CMK (cell line): ENCODE data around the gene ADAMTS1.
A peak's percentile ranks its signal among the peaks of the same experiment; 100 is the strongest.

Source experiments
- DNase-seq: peaks from one replicate; pipeline ENCODE4 v3.0.0-alpha.2; 2010; ENCODE audit warnings: low read depth

Gene ADAMTS1

GRCh38 chr21:26844258-26845065 is 747 bp downstream of the ADAMTS1 start:
- no peak for DNase-seq

GRCh38 chr21:26843933-26844257 is 1.3 kb downstream of the ADAMTS1 start:
- DNase-seq: no peak

- no peak for DNase-seq
These were observed 2.0 kb downstream of the ADAMTS1 start for GRCh38 chr21:26842974-26843932.

- DNase-seq: no peak
These were observed 2.9 kb downstream of the ADAMTS1 start for GRCh38 chr21:26842300-26842699.

- DNase-seq: no peak
These were observed 4.3 kb downstream of the ADAMTS1 start for GRCh38 chr21:26840912-26841311.

GRCh38 chr21:26840201-26840600 is 5.0 kb downstream of the ADAMTS1 start:
- DNase-seq: no peak

GRCh38 chr21:26837539-26837938 is 7.7 kb downstream of the ADAMTS1 start:
- DNase-seq: no peak

- no peak for DNase-seq
These were observed 8.7 kb downstream of the ADAMTS1 start for GRCh38 chr21:26836528-26836927.

- DNase-seq: no peak
These were observed 9.4 kb downstream of the ADAMTS1 start for GRCh38 chr21:26835714-26836265.

- peak; percentile 67 for DNase-seq
These were observed 10.0 kb downstream of the ADAMTS1 start for GRCh38 chr21:26835027-26835713.

- DNase-seq: no peak
These were observed 10.9 kb downstream of the ADAMTS1 start for GRCh38 chr21:26834181-26834905.

GRCh38 chr21:26833460-26833939 is 11.7 kb downstream of the ADAMTS1 start:
- no peak for DNase-seq

GRCh38 chr21:26833011-26833410 is 12.2 kb downstream of the ADAMTS1 start:
- no peak for DNase-seq

GRCh38 chr21:26832546-26832945 is 12.7 kb downstream of the ADAMTS1 start:
- no peak for DNase-seq

- DNase-seq: no peak
These were observed 18.4 kb downstream of the ADAMTS1 start for GRCh38 chr21:26826801-26827200.

GRCh38 chr21:26820509-26820908 is 24.7 kb downstream of the ADAMTS1 start:
- DNase-seq: no peak

- DNase-seq: no peak
These were observed 25.4 kb downstream of the ADAMTS1 start for GRCh38 chr21:26819740-26820324.

GRCh38 chr21:26818906-26819305 is 26.3 kb downstream of the ADAMTS1 start:
- DNase-seq: no peak

GRCh38 chr21:26815197-26815596 is 30.0 kb downstream of the ADAMTS1 start:
- no peak for DNase-seq

- DNase-seq: no peak
These were observed 30.8 kb downstream of the ADAMTS1 start for GRCh38 chr21:26814386-26814785.

GRCh38 chr21:26813426-26813998 is 31.7 kb downstream of the ADAMTS1 start:
- no peak for DNase-seq
